ENCODE results near the gene OR10C1.

OR10C1 gene

GRCh38 chr6:29456971-29457370 lies 17.9 kb downstream of the OR10C1 start, which contains the start of the genes OR11A1 and OR2H1:
OR11A1 (minus strand) TSS chr6:29457071; CDS start chr6:29427641, 29,430 bp downstream.
OR2H1 (plus strand) TSS chr6:29457155; CDS start chr6:29461770, 4,615 bp downstream.
- no peak for DNase-seq (ENCODE audit: low read depth)
- TF ChIP-seq CTCF (conservative IDR thresholded peaks at IDR 0.05; ENCODE audit: low read depth, low read length): no peak
- H3K4me3 ChIP-seq (ENCODE audit: low read length): no peak within 1 kb of the TSS

GRCh38 chr6:29461021-29461814 lies 22.1 kb downstream of the OR10C1 start:
- DNase-seq (ENCODE audit: low read depth): no peak
- H3K4me3 ChIP-seq (ENCODE audit: low read length): no peak overlapping the region
- no peak for TF ChIP-seq CTCF (conservative IDR thresholded peaks at IDR 0.05; ENCODE audit: low read depth, low read length)

GRCh38 chr6:29462022-29462421 lies 22.9 kb downstream of the OR10C1 start:
- H3K4me3 ChIP-seq (ENCODE audit: low read length): no peak overlapping the region
- TF ChIP-seq CTCF (conservative IDR thresholded peaks at IDR 0.05; ENCODE audit: low read depth, low read length): no peak
- DNase-seq (ENCODE audit: low read depth): no peak

GRCh38 chr6:29465279-29465678 lies 26.2 kb downstream of the OR10C1 start:
- no peak for TF ChIP-seq CTCF (conservative IDR thresholded peaks at IDR 0.05; ENCODE audit: low read depth, low read length)
- H3K4me3 ChIP-seq (ENCODE audit: low read length): no peak overlapping the region
- DNase-seq (ENCODE audit: low read depth): no peak

GRCh38 chr6:29465801-29466200 lies 26.7 kb downstream of the OR10C1 start:
- H3K4me3 ChIP-seq (ENCODE audit: low read length): no peak overlapping the region
- no peak for TF ChIP-seq CTCF (conservative IDR thresholded peaks at IDR 0.05; ENCODE audit: low read depth, low read length)
- DNase-seq (ENCODE audit: low read depth): no peak

- H3K4me3 ChIP-seq (ENCODE audit: low read length): no peak overlapping the region
- no peak for DNase-seq (ENCODE audit: low read depth)
- no peak for TF ChIP-seq CTCF (conservative IDR thresholded peaks at IDR 0.05; ENCODE audit: low read depth, low read length)
Measured at GRCh38 chr6:29466241-29466640, 27.1 kb downstream of the OR10C1 start.

GRCh38 chr6:29474996-29475395 lies 35.9 kb downstream of the OR10C1 start:
- no peak for TF ChIP-seq CTCF (conservative IDR thresholded peaks at IDR 0.05; ENCODE audit: low read depth, low read length)
- DNase-seq (ENCODE audit: low read depth): no peak
- H3K4me3 ChIP-seq (ENCODE audit: low read length): no peak overlapping the region

Data from retinal pigment epithelial cell (primary cell).